ENCODE data around the gene VPS26A. TPM values are rescaled to one million over a fixed set of nuclear protein-coding genes. Genes with fewer than 3 reads are reported as not detected.

VPS26A gene
- total RNA-seq, 1 experiment from 2014 or later = 44.7 TPM

GRCh38 chr10:69125554-69125953, 1.6 kb downstream of the VPS26A start:
- Histone ChIP-seq H2AFZ (ENCODE audit: low read length) (peak overlapping the region; percentile 80), H3K79me2 (ENCODE audit: low read length) (peaks cover 64% of the 10 kb centered on the region), H3K4me1 (ENCODE audit: insufficient read depth, low read length) (peaks cover 14% of the 10 kb centered on the region), H3K27me3 (ENCODE audit: low read length) (no peaks in the 10 kb centered on the region), H3K9ac (ENCODE audit: low read length) (peak overlapping the region; percentile 81), H3K4me2 (ENCODE audit: low read length) (peak overlapping the region; percentile 89), H3K9me3 (ENCODE audit: low read length) (no peaks in the 10 kb centered on the region), H3F3A (ENCODE audit: low read length, unreplicated experiment) (no peaks in the 10 kb centered on the region), H3K9me2 (replicated peaks; ENCODE audit: low read length) (no peaks in the 10 kb centered on the region), H3K4me3 (ENCODE audit: low read length) (peak overlapping the region; percentile 93), H3K36me3 (ENCODE audit: low read depth, low read length) (no peaks in the 10 kb centered on the region), H4K20me1 (ENCODE audit: low read length) (peaks cover 18% of the 10 kb centered on the region), H3K27ac (ENCODE audit: low read length) (no peak overlapping the region)
- ATAC-seq (no peak), DNase-seq (no peak)
- intact Hi-C loops (cut with micrococcal nuclease) = loop anchor here (2.0 kb wide), 1 partner anchor 55 kb away; the partner anchor contains the start of gene SUPV3L1
- ChIA-PET POLR2A (ENCODE audit: unreplicated experiment) (no interaction called here), CTCF (interaction anchor here (0.7 kb wide), 1 partner anchor 32 kb away, joined by 4 read pairs; no protein-coding TSS in a partner anchor)
- BruUV-seq (replicated peaks) = no TSS peak
- TF ChIP-seq CTCF (conservative IDR thresholded peaks at IDR 0.05; ENCODE audit: low read depth, low read length) (0 out of 2 replicates have a peak, but pooled peaks have one; percentile 4), EZH2 (IDR thresholded peaks at IDR 0.05; ENCODE audit: low read length, unreplicated experiment) (no peak), EZH2phosphoT487 (IDR thresholded peaks at IDR 0.05; ENCODE audit: borderline replicate concordance, low read length) (no peak)

- intact Hi-C loops (cut with micrococcal nuclease) = no loop called here
- no TSS peak for BruUV-seq (replicated peaks)
- no peak for TF ChIP-seq EZH2 (IDR thresholded peaks at IDR 0.05; ENCODE audit: low read length, unreplicated experiment)
- TF ChIP-seq EZH2phosphoT487 (IDR thresholded peaks at IDR 0.05; ENCODE audit: borderline replicate concordance, low read length) = no peak
- no peak for TF ChIP-seq CTCF (conservative IDR thresholded peaks at IDR 0.05; ENCODE audit: low read depth, low read length)
- H3K36me3 ChIP-seq (ENCODE audit: low read depth, low read length) = peaks cover 21% of the 10 kb centered on the region
- peaks cover 9% of the 10 kb centered on the region for H3K4me1 ChIP-seq (ENCODE audit: insufficient read depth, low read length)
- H3K27ac ChIP-seq (ENCODE audit: low read length) = no peak overlapping the region
- H3K4me2 ChIP-seq (ENCODE audit: low read length) = no peak overlapping the region
- H2AFZ ChIP-seq (ENCODE audit: low read length) = no peak overlapping the region
- ATAC-seq = no peak
- ChIA-PET POLR2A (ENCODE audit: unreplicated experiment) (no interaction called here), CTCF (no interaction called here)
- no peaks in the 10 kb centered on the region for H3F3A ChIP-seq (ENCODE audit: low read length, unreplicated experiment)
- no peaks in the 10 kb centered on the region for H3K9me2 ChIP-seq (replicated peaks; ENCODE audit: low read length)
- no peaks in the 10 kb centered on the region for H3K27me3 ChIP-seq (ENCODE audit: low read length)
- peaks cover 90% of the 10 kb centered on the region for H3K79me2 ChIP-seq (ENCODE audit: low read length)
- H4K20me1 ChIP-seq (ENCODE audit: low read length) = peaks cover 21% of the 10 kb centered on the region
- no peak overlapping the region for H3K9ac ChIP-seq (ENCODE audit: low read length)
- no peak overlapping the region for H3K4me3 ChIP-seq (ENCODE audit: low read length)
- no peak for DNase-seq
- H3K9me3 ChIP-seq (ENCODE audit: low read length) = no peaks in the 10 kb centered on the region
These were observed 6.3 kb downstream of the VPS26A start for GRCh38 chr10:69130251-69130650.

GRCh38 chr10:69139961-69140360, 16.0 kb downstream of the VPS26A start:
- Histone ChIP-seq H3K4me3 (ENCODE audit: low read length) (no peak overlapping the region), H3K4me2 (ENCODE audit: low read length) (no peak overlapping the region), H2AFZ (ENCODE audit: low read length) (no peak overlapping the region), H3F3A (ENCODE audit: low read length, unreplicated experiment) (no peaks in the 10 kb centered on the region), H3K27me3 (ENCODE audit: low read length) (no peaks in the 10 kb centered on the region), H4K20me1 (ENCODE audit: low read length) (no peaks in the 10 kb centered on the region), H3K79me2 (ENCODE audit: low read length) (peaks cover 49% of the 10 kb centered on the region), H3K9me2 (replicated peaks; ENCODE audit: low read length) (no peaks in the 10 kb centered on the region), H3K36me3 (ENCODE audit: low read depth, low read length) (peaks cover 12% of the 10 kb centered on the region; the same call in 1 of the 2 replicates), H3K9me3 (ENCODE audit: low read length) (no peaks in the 10 kb centered on the region), H3K9ac (ENCODE audit: low read length) (no peak overlapping the region), H3K27ac (ENCODE audit: low read length) (no peak overlapping the region), H3K4me1 (ENCODE audit: insufficient read depth, low read length) (0 out of 2 replicates have a peak, but pooled peaks cover 3% of the 10 kb centered on the region)
- DNase-seq (no peak), ATAC-seq (no peak)
- CTCF ChIA-PET = interaction anchor here (0.7 kb wide), 1 partner anchor 960 kb away, joined by 4 read pairs; no protein-coding TSS in a partner anchor
- no TSS peak for BruUV-seq (replicated peaks)
- intact Hi-C loops (cut with micrococcal nuclease) = no loop called here
- POLR2A ChIA-PET (ENCODE audit: unreplicated experiment) = interaction anchor here (0.6 kb wide), 1 partner anchor 120 kb away, joined by 4 read pairs; no protein-coding TSS in a partner anchor
- TF ChIP-seq CTCF (conservative IDR thresholded peaks at IDR 0.05; ENCODE audit: low read depth, low read length) = no peak
- TF ChIP-seq EZH2 (IDR thresholded peaks at IDR 0.05; ENCODE audit: low read length, unreplicated experiment) = no peak
- TF ChIP-seq EZH2phosphoT487 (IDR thresholded peaks at IDR 0.05; ENCODE audit: borderline replicate concordance, low read length) = no peak

Data from PC-3 (cell line).